IPS-20b (cell line): ENCODE results near the gene EFS.

Experiments
- H3K27ac ChIP-seq: one replicate; pipeline ENCODE4 v1.5.1; 2013; ENCODE audit warnings: low read length
- H3K27me3 ChIP-seq: 2 replicates; pipeline ENCODE4 v1.6.1; 2013; ENCODE audit warnings: mild to moderate bottlenecking, low read length, inconsistent platforms; ENCODE audit not compliant: insufficient read depth
- H3K36me3 ChIP-seq: 2 replicates; pipeline ENCODE4 v1.6.1; 2013; ENCODE audit warnings: low read depth, mild to moderate bottlenecking, inconsistent platforms, low read length, moderate library complexity; ENCODE audit not compliant: insufficient read depth
- H3K4me1 ChIP-seq: 2 replicates; pipeline ENCODE4 v1.6.1; 2013; ENCODE audit warnings: mild to moderate bottlenecking, control low read depth, inconsistent platforms, low read length, moderate library complexity; ENCODE audit not compliant: insufficient read depth
- H3K4me3 ChIP-seq: 2 replicates; pipeline ENCODE4 v1.5.1; 2013; ENCODE audit warnings: mild to moderate bottlenecking, low read length, inconsistent platforms
- H3K9ac ChIP-seq: 2 replicates; pipeline ENCODE4 v1.6.1; 2013; ENCODE audit warnings: low read depth, mild to moderate bottlenecking, inconsistent platforms, low read length, moderate library complexity
- H3K9me3 ChIP-seq: 2 replicates; pipeline ENCODE4 v1.6.1; 2013; ENCODE audit warnings: mild to moderate bottlenecking, low read depth, low read length, inconsistent platforms; ENCODE audit not compliant: insufficient read depth

EFS gene

GRCh38 chr14:23365036-23365731 lies at the start of gene EFS:
Gene EFS, minus strand, starts transcription at chr14:23365172. Its CDS starts 147 bp downstream, at chr14:23365025.
- Histone ChIP-seq H3K36me3 (peaks cover 27% of the 10 kb centered on the region), H3K27me3 (peaks cover 27% of the 10 kb centered on the region), H3K4me3 (peak within 1 kb of the TSS; percentile 79), H3K9ac (peak within 1 kb of the TSS; percentile 89), H3K9me3 (no peaks in the 10 kb centered on the region), H3K4me1 (peaks cover 17% of the 10 kb centered on the region; the same call in 1 of the 2 replicates), H3K27ac (peak within 1 kb of the TSS; percentile 88)

GRCh38 chr14:23414254-23414653 lies 49.3 kb upstream of the EFS start:
- Histone ChIP-seq H3K27me3 (no peaks in the 10 kb centered on the region), H3K27ac (no peak overlapping the region), H3K9ac (no peak overlapping the region; the same call in 1 of the 2 replicates), H3K9me3 (no peaks in the 10 kb centered on the region), H3K4me3 (no peak overlapping the region), H3K4me1 (no peaks in the 10 kb centered on the region), H3K36me3 (no peaks in the 10 kb centered on the region)

- Histone ChIP-seq H3K36me3 (no peaks in the 10 kb centered on the region), H3K9me3 (no peaks in the 10 kb centered on the region), H3K4me1 (no peaks in the 10 kb centered on the region), H3K27me3 (no peaks in the 10 kb centered on the region), H3K27ac (no peak overlapping the region), H3K4me3 (no peak overlapping the region), H3K9ac (no peak overlapping the region)
Measured at GRCh38 chr14:23413681-23414080, 48.7 kb upstream of the EFS start.

- Histone ChIP-seq H3K9me3 (no peaks in the 10 kb centered on the region), H3K27ac (no peak overlapping the region), H3K36me3 (no peaks in the 10 kb centered on the region), H3K9ac (no peak overlapping the region), H3K27me3 (peaks cover 9% of the 10 kb centered on the region; the same call in 1 of the 2 replicates), H3K4me3 (no peak overlapping the region), H3K4me1 (no peaks in the 10 kb centered on the region)
Measured at GRCh38 chr14:23411563-23412525, 46.9 kb upstream of the EFS start.

GRCh38 chr14:23409966-23410635 lies 45.1 kb upstream of the EFS start:
- Histone ChIP-seq H3K36me3 (no peaks in the 10 kb centered on the region), H3K4me1 (no peaks in the 10 kb centered on the region), H3K9me3 (no peaks in the 10 kb centered on the region), H3K4me3 (no peak overlapping the region), H3K9ac (no peak overlapping the region), H3K27ac (no peak overlapping the region), H3K27me3 (peaks cover 9% of the 10 kb centered on the region; the same call in 1 of the 2 replicates)

- Histone ChIP-seq H3K9me3 (no peaks in the 10 kb centered on the region), H3K27ac (no peak overlapping the region), H3K9ac (no peak overlapping the region), H3K4me3 (no peak overlapping the region), H3K4me1 (no peaks in the 10 kb centered on the region), H3K36me3 (no peaks in the 10 kb centered on the region), H3K27me3 (peaks cover 9% of the 10 kb centered on the region; the same call in 1 of the 2 replicates)
Measured at GRCh38 chr14:23409475-23409874, 44.5 kb upstream of the EFS start.

GRCh38 chr14:23408307-23408630 lies 43.3 kb upstream of the EFS start:
- no peaks in the 10 kb centered on the region for H3K36me3 ChIP-seq
- H3K27me3 ChIP-seq = peaks cover 20% of the 10 kb centered on the region; the same call in 1 of the 2 replicates
- H3K9ac ChIP-seq = no peak overlapping the region
- no peak overlapping the region for H3K27ac ChIP-seq
- H3K9me3 ChIP-seq = no peaks in the 10 kb centered on the region
- no peak overlapping the region for H3K4me3 ChIP-seq
- H3K4me1 ChIP-seq = no peaks in the 10 kb centered on the region

- Histone ChIP-seq H3K36me3 (no peaks in the 10 kb centered on the region), H3K4me3 (no peak within 1 kb of the TSS), H3K27me3 (peaks cover 26% of the 10 kb centered on the region; the same call in 1 of the 2 replicates), H3K9me3 (no peaks in the 10 kb centered on the region), H3K9ac (no peak within 1 kb of the TSS), H3K4me1 (no peaks in the 10 kb centered on the region), H3K27ac (no peak within 1 kb of the TSS)
Measured at GRCh38 chr14:23407516-23408306, 42.7 kb upstream of the EFS start, which contains the start of gene MYH6. Gene MYH6, minus strand, starts transcription at chr14:23408273. Its CDS starts 1,050 bp downstream, at chr14:23407223.

- Histone ChIP-seq H3K9me3 (no peaks in the 10 kb centered on the region), H3K36me3 (no peaks in the 10 kb centered on the region), H3K27ac (no peak overlapping the region), H3K4me3 (no peak overlapping the region), H3K27me3 (peaks cover 33% of the 10 kb centered on the region; the same call in 1 of the 2 replicates), H3K4me1 (no peaks in the 10 kb centered on the region), H3K9ac (no peak overlapping the region)
Measured at GRCh38 chr14:23406725-23407355, 41.9 kb upstream of the EFS start.

- H3K9ac ChIP-seq = no peak overlapping the region
- peaks cover 37% of the 10 kb centered on the region; the same call in 1 of the 2 replicates for H3K27me3 ChIP-seq
- H3K4me1 ChIP-seq = no peaks in the 10 kb centered on the region
- H3K9me3 ChIP-seq = no peaks in the 10 kb centered on the region
- no peak overlapping the region for H3K4me3 ChIP-seq
- no peaks in the 10 kb centered on the region for H3K36me3 ChIP-seq
- H3K27ac ChIP-seq = no peak overlapping the region
Measured at GRCh38 chr14:23406244-23406643, 41.3 kb upstream of the EFS start.
